22Rv1 (cell line): Measurements from ENCODE around the gene TRAPPC13.

Experiments
- H3K27ac ChIP-seq: fragments of 450-650 bp; 2 replicates; pipeline ENCODE4 v1.5.1; 2017
- CTCF ChIP-seq: fragments of 450-650 bp; IDR thresholded peaks from 2 replicates; pipeline ENCODE4 v1.5.1; 2017; ENCODE audit warnings: mild to moderate bottlenecking
- ZFX ChIP-seq: fragments of 450-650 bp; IDR thresholded peaks from 2 replicates; pipeline ENCODE4 v1.6.1; 2017; ENCODE audit warnings: antibody characterized with exemption, borderline replicate concordance

Gene TRAPPC13

GRCh38 chr5:65708145-65708544, 83.3 kb downstream of the TRAPPC13 start:
- TF ChIP-seq CTCF (no peak), ZFX (no peak)
- H3K27ac ChIP-seq: no peak overlapping the region
